ENCODE measurements around the gene RERG. TPM values are rescaled to one million over a fixed set of nuclear protein-coding genes. Genes with fewer than 3 reads are reported as not detected.

The RERG gene
- polyA plus RNA-seq, 3 donors: not detected

DNA sequence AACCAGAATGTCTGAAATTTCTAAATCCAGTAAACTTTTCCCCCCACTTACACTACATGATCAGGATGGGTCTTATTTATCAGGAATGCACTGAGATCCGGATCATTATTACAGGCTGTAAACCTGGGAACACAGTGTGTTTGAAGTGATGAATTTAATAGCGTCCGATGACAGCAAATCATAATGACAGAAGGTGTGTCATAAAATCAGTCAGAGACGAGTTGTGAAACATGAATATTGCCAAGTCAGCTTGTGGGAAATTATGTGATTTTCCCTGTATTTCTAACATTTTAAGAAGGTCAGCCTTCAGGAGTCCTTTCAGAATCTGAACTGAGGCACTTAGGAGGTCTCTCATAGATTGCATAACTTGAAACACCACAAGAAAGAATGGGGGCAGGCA, 36.7 kb downstream of the RERG start:
- TF ChIP-seq, protein P1, sequence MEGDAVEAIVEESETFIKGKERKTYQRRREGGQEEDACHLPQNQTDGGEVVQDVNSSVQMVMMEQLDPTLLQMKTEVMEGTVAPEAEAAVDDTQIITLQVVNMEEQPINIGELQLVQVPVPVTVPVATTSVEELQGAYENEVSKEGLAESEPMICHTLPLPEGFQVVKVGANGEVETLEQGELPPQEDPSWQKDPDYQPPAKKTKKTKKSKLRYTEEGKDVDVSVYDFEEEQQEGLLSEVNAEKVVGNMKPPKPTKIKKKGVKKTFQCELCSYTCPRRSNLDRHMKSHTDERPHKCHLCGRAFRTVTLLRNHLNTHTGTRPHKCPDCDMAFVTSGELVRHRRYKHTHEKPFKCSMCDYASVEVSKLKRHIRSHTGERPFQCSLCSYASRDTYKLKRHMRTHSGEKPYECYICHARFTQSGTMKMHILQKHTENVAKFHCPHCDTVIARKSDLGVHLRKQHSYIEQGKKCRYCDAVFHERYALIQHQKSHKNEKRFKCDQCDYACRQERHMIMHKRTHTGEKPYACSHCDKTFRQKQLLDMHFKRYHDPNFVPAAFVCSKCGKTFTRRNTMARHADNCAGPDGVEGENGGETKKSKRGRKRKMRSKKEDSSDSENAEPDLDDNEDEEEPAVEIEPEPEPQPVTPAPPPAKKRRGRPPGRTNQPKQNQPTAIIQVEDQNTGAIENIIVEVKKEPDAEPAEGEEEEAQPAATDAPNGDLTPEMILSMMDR (IDR thresholded peaks at IDR 0.05): no peak
- no peak for DNase-seq

DNA sequence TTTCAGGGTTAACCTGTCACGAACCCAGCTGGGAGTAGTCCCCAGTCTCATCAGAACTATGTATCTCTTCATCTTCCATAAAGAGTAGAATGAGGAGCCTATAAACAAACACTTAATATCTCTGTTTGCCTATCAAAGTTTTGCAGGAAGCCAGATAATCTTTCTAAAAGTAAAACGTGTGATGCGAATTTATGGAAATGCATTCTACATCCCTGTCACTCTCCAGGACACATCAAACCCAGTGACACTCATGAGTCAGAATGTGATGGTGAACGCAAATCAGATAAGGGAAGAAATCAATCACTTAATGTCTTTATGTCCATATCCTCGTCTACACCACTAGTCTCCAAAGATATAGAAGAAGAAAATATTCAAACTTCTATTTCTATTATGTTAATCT, 37.4 kb downstream of the RERG start:
- intact Hi-C loops (cut with micrococcal nuclease): no loop called here

More for the DNA sequence above, 36.7 kb downstream of the RERG start:
- no peaks in the 10 kb centered on the region for H3K9me3 ChIP-seq (replicated peaks in 1 of 2; ENCODE audit: control insufficient read depth in 1 of 2, insufficient read depth in 1 of 2, low read length in 2 of 2)
- 96% methylated on average over 4 of the region's 4 CpGs for WGBS (ENCODE audit: insufficient coverage)
- no peaks in the 10 kb centered on the region for H4K20me1 ChIP-seq (ENCODE audit: insufficient read depth, low read length)
- intact Hi-C loops (cut with micrococcal nuclease): no loop called here
- H3K27ac Mint-ChIP-seq: no peak overlapping the region
- H3K36me3 Mint-ChIP-seq: no peaks in the 10 kb centered on the region
- H2AFZ ChIP-seq (ENCODE audit: insufficient read depth, low read depth, low read length, poor library complexity, severe bottlenecking): no peak overlapping the region
- H3K4me3 ChIP-seq (replicated peaks in 1 of 3; ENCODE audit: low read depth in 2 of 3, low read length in 3 of 3): no peak overlapping the region
- no peak overlapping the region for H3K27ac ChIP-seq (ENCODE audit: low read depth in 1 of 2, low read length in 2 of 2)
- H3K9ac ChIP-seq (ENCODE audit: insufficient read depth, low read length, poor library complexity, severe bottlenecking): no peak overlapping the region
- peaks cover 0 to 12% (median 2%) of the 10 kb centered on the region in 3 donors for H3K27me3 Mint-ChIP-seq (ENCODE audit: low read depth in 3 of 3)
- no peaks in the 10 kb centered on the region for H3K4me1 ChIP-seq (ENCODE audit: control insufficient read depth in 1 of 2, insufficient read depth in 2 of 2, low read length in 2 of 2)
- H3K27me3 ChIP-seq (ENCODE audit: control insufficient read depth in 2 of 2, insufficient read depth in 2 of 2, low read length in 2 of 2): no peaks in the 10 kb centered on the region
- no peaks in the 10 kb centered on the region for H3K9me3 Mint-ChIP-seq
- no peaks in the 10 kb centered on the region for H3K36me3 ChIP-seq (replicated peaks in 1 of 2; ENCODE audit: control insufficient read depth in 1 of 2, insufficient read depth in 2 of 2, low read length in 2 of 2)
- H3K4me1 Mint-ChIP-seq: no peaks in the 10 kb centered on the region
- H3K4me3 Mint-ChIP-seq: no peak overlapping the region
- no peaks in the 10 kb centered on the region for H3K79me2 ChIP-seq (ENCODE audit: insufficient read depth, low read length)
- H3K4me2 ChIP-seq (replicated peaks; ENCODE audit: extremely low read depth, low read length, poor library complexity, severe bottlenecking): no peak overlapping the region

More for the DNA sequence above, 37.4 kb downstream of the RERG start:
- Histone ChIP-seq H3K9me3 (replicated peaks in 1 of 2; ENCODE audit: control insufficient read depth in 1 of 2, insufficient read depth in 1 of 2, low read length in 2 of 2) (no peaks in the 10 kb centered on the region), H3K27me3 (ENCODE audit: control insufficient read depth in 2 of 2, insufficient read depth in 2 of 2, low read length in 2 of 2) (no peaks in the 10 kb centered on the region), H3K4me1 (ENCODE audit: control insufficient read depth in 1 of 2, insufficient read depth in 2 of 2, low read length in 2 of 2) (no peaks in the 10 kb centered on the region), H3K9ac (ENCODE audit: insufficient read depth, low read length, poor library complexity, severe bottlenecking) (no peak overlapping the region), H3K4me3 (replicated peaks in 1 of 3; ENCODE audit: low read depth in 2 of 3, low read length in 3 of 3) (no peak overlapping the region), H3K79me2 (ENCODE audit: insufficient read depth, low read length) (no peaks in the 10 kb centered on the region), H3K27ac (ENCODE audit: low read depth in 1 of 2, low read length in 2 of 2) (no peak overlapping the region), H2AFZ (ENCODE audit: insufficient read depth, low read depth, low read length, poor library complexity, severe bottlenecking) (no peak overlapping the region), H3K4me2 (replicated peaks; ENCODE audit: extremely low read depth, low read length, poor library complexity, severe bottlenecking) (no peak overlapping the region), H3K36me3 (replicated peaks in 1 of 2; ENCODE audit: control insufficient read depth in 1 of 2, insufficient read depth in 2 of 2, low read length in 2 of 2) (no peaks in the 10 kb centered on the region), H4K20me1 (ENCODE audit: insufficient read depth, low read length) (no peaks in the 10 kb centered on the region)
- TF ChIP-seq, protein P1 (IDR thresholded peaks at IDR 0.05): no peak
- H3K27me3 Mint-ChIP-seq (ENCODE audit: low read depth in 3 of 3): peaks cover 0 to 12% (median 2%) of the 10 kb centered on the region in 3 donors
- no peaks in the 10 kb centered on the region for H3K9me3 Mint-ChIP-seq
- no peak overlapping the region for H3K27ac Mint-ChIP-seq
- H3K4me1 Mint-ChIP-seq: no peaks in the 10 kb centered on the region
- no peak for DNase-seq
- H3K4me3 Mint-ChIP-seq: no peak overlapping the region
- no peaks in the 10 kb centered on the region for H3K36me3 Mint-ChIP-seq
- no CpG with 5 or more reads among the region's 5 CpGs for WGBS (ENCODE audit: insufficient coverage)

Measured in CD14-positive monocyte (primary cell).